ENCODE data around the gene MAPK14.

DNA sequence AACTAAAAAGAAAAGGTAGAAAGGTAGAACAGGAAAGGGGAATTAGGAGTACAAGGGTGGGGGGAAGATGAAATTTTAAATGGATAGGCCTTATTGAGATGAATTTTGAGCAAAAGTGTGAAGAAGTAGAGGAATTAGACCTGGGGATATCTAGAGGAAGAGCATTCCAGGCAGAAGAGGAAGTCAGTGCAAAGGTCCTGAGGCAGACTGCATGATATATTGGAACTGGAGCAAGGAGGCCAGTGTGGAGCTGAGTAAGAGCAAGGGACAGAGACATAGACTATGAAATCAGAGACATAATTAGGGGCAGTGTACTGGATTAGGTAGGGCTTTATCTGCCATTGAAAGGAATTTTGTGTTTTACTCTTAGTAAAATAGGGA is 40.4 kb downstream of the MAPK14 start:
- TF ChIP-seq, protein P1, sequence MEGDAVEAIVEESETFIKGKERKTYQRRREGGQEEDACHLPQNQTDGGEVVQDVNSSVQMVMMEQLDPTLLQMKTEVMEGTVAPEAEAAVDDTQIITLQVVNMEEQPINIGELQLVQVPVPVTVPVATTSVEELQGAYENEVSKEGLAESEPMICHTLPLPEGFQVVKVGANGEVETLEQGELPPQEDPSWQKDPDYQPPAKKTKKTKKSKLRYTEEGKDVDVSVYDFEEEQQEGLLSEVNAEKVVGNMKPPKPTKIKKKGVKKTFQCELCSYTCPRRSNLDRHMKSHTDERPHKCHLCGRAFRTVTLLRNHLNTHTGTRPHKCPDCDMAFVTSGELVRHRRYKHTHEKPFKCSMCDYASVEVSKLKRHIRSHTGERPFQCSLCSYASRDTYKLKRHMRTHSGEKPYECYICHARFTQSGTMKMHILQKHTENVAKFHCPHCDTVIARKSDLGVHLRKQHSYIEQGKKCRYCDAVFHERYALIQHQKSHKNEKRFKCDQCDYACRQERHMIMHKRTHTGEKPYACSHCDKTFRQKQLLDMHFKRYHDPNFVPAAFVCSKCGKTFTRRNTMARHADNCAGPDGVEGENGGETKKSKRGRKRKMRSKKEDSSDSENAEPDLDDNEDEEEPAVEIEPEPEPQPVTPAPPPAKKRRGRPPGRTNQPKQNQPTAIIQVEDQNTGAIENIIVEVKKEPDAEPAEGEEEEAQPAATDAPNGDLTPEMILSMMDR (IDR thresholded peaks at IDR 0.05; ENCODE audit: low read length): no peak
- TF ChIP-seq EZH2 (IDR thresholded peaks at IDR 0.05; ENCODE audit: borderline replicate concordance, low read length): no peak
